ENCODE results near the gene JMJD1C.
"Not testable (repeated sequence)": the region's sequence is repeated elsewhere in the genome, so short reads cannot be mapped to it uniquely, and the experiment has no call there.

JMJD1C gene

DNA sequence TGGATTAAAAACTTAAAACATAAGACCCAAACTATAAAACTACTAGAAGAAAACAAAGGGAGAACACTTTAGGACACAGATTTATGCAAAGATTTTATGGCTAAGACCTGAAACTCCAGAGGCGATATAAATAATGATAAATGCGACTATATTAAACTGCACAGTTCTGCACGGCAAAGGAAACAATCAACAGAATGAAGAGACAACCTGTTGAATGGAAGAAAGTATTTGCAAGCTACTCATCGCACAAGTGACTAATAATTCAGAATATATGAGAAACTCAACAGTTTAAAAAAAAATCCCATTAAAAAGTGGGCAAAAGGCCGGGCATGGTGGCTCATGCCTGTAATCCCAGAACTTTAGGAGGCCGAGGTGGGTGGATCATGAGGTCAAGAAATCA is 73.6 kb downstream of the JMJD1C start:
- DNase-seq, result no peak

DNA sequence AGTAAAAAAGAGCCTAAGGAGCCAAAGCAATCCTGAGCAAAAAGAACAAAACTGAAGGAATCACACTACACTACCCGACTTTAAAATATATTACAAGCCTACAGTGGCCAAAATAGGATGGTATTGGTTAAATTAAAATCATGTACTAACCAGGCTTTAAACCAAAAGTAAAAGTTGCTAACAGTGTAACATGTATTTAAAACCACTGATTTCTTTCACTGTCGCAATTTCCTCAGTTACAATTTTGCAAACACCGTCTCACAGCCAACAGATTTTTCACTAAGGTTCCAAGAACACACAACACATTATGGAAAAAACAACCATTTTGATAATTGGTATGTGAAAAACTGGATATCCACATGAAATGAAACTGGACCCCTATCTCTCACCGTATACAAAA is 74.0 kb downstream of the JMJD1C start:
- DNase-seq, result no peak

DNA sequence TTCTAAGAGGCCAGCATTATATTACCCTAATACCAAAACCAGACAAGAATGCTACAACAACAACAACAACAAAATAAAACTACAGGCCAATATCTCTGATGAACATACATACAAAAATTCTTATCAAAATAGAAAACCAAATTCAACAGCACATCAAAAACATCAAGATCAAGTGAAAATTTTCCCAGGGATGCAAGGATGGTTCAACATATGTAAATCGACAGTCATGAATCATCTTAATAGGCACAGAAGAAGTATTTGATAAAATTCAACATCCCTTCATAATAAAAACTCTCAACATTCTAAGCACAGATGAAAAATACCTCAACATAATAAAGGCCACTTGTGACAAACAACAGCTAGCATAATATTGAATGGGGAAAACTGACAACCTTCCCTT is 75.3 kb downstream of the JMJD1C start:
- DNase-seq, result no peak

DNA sequence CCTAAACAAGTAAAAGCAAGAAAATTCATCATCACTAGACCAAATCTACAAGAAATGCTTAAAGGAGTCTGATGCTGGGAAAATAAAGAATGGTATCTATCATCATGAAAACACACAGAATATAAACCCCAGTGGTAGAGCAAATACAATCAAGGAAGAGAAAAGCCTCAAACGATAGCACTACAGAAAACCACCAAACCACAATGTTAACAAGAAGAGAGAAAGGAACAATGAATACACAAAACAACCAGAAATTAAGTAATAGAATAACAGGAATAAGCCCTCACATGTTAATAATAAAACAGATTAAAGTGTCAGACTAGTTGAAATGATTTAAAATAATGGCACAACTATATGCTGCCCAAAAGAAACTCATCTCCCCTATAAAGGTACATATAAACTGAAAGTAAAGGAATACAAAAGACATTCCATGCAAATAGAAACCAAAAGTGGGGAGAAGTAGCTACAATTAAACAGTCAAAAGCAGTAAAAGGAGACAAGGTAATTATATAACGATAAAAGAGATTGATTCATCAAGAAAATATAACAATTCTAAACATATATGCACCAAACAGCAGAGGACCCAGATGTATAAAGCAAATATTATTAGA is 77.3 kb downstream of the JMJD1C start:
- DNase-seq, result no peak

DNA sequence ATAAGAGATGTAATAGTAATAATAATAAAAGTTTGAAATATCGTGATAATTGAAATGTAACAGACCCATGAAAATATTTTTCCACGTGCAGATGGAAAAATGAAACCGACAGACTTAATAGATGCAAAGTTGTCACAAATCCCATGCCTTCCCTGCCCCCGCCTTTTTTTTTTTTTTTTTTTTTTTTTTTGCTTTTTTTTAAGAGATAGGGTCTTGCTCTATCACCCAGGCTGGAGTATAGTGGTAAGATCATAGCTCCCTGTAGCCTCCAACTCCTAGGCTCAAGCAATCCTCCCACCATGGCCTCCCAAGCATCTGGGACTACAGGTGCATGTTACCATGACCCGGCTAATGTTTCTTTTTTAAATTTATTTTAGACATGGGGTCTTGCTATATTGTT is 80.5 kb downstream of the JMJD1C start:
- DNase-seq, result no peak

DNA sequence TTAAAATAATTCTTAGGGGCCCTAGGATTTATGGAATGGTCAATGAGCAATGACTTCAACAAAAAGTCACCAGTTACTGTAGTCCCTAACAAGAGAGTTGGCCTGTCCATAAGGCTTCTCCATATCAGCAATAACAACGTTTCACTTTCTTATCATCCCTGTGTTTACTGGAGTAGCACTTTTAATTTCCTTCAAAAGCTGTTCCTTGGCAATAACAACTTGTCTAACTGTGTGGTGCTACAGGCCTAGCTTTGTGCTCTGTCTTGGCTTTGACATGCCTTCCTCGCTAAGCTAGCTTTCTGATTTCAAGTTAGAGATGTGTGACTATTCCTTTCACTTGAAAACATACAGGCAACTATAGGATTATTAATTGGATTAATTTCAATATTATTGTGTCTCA is 81.1 kb downstream of the JMJD1C start:
- no peak for DNase-seq

DNA sequence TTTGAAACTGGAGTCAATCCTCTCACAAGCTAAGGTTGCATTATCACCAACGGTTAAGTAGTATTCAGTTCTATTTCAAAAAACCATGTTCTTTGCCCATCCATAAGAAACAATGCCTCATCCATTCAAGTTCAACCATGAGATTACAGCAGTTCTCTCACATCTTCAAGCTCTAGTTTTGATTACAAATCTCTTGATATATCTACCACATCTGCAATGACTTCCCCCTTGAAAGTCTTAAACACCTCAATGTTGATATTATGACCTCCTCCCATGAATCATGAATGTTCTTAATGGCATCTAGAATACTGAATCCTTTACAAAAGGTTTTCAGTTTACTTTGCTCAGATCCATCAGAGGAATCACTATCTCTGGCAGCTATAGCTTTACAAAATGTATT is 81.8 kb downstream of the JMJD1C start:
- DNase-seq, result no peak

DNA sequence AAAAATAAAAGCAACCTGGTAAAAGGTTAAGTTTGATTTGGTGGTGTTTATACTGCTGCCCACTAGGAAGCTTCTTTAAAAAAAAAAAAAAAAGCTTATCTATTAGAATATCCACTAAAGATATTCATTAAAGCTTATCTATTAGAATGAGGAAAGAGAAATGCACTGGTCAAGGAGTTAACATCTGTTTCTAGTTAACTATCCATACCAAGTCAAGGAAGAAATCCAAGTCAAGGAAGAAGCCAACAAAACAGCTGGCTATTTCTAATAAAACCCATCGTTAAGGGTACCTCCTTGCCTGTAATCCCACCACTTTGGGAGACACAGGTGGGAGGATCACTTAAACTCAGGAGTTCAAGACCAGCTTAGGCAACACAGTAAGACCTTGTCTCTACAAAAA is 82.6 kb downstream of the JMJD1C start:
- peak; percentile 23 for DNase-seq

DNA sequence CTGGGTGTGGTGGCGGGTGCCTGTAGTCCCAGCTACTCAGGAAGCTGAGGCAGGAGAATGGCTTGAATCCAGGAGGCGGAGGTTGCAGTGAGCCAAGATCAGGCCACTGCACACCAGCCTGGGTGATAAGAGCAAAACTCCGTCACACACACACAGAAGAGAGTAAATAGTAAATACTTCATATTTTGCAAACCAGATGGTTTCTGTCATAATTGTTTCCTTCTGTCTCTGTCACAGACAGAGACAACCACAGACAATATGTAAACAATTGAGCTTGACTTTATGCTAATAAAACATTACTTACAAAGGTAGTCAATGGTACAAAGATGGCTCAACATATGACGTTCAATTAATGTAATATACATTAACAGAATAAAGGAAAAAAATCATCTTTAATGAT is 83.7 kb downstream of the JMJD1C start:
- no peak for DNase-seq

DNA sequence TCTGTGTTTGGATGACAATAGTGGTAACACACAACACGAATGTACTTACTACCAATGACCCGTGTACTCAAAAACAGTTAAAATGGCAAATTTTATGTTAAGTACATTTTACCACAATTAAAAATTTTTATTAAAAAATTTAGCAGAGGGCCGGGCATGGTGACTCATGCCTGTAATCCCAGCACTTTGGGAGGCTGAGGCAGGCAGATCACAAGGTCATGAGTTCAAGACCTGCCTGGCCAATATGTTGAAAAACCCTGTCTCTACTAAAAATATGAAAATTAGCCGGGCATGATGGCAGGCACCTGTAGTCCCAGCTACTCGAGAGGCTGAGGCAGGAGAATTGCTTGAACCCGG is 88.5 kb downstream of the JMJD1C start:
- DNase-seq, result not testable (repeated sequence)

DNA sequence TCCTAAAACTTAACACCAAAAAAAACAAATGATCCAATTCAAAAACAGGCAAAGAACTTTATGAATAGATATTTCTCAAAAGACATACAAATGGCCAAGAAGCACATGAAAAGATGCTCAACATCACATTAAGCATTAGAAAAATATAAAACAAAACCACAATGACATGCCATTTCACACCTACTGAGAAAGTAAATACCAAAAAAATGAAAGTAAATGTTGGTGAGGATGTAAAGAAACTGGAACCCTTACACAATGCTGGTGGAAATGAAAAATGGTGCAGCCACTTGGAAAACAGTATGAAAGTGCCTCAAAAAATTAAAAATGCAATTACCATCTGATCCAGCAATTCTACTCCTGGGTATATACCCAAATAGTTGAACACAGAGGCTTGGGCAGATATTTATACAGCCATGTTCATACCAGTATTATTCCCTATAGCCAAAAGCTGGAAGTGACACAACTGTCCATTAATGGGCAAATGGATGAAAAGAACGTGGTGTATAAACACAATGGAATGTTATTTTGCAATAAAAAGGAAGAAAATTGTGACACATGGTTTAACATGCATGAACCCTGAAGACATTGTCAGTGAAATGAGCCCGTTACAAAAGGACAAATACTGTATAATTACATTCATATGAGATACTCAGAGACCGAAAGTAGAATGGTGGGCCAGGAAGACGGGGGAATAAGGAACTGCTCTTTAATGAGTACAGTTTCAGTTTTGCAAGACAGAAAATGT is 89.0 kb downstream of the JMJD1C start:
- DNase-seq, result peak; percentile 87

DNA sequence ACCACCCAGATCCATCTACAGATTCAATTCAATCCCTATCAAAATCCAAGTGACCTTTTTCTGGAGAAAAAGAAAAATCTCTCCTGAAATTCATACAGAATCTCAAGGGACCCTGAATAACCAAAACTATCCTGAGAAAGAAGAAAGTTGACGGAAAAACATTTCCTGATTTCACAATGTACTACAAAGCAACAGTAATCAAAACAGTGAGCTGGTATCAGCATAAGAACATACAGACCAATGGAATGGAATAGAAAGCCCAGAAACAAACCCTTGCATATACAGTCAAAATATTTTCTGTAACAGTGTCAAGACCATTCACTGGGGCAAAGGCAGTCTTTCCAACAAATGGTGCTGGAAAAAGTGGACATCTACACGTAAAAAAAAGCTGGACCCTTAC is 89.9 kb downstream of the JMJD1C start:
- peak; percentile 56 for DNase-seq

DNA sequence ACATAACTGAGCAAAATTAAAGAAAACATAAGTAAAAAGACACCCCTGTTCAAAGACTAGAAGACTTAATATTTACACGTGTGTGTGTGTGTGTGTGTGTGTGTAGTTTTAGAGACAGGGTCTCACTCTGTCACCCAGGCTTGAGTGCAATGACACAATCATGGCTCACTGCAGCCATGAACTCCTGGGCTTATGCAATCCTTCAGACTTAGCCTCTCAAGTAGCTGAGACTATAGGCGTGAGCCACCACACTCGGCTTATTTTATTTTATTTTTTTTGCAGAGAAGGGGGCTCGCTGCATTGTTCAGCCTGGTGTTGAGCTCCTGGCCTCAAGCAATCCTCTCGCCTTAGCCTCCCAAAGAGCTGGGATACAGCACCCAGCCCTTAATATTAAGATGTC is 90.3 kb downstream of the JMJD1C start:
- DNase-seq, result no peak

DNA sequence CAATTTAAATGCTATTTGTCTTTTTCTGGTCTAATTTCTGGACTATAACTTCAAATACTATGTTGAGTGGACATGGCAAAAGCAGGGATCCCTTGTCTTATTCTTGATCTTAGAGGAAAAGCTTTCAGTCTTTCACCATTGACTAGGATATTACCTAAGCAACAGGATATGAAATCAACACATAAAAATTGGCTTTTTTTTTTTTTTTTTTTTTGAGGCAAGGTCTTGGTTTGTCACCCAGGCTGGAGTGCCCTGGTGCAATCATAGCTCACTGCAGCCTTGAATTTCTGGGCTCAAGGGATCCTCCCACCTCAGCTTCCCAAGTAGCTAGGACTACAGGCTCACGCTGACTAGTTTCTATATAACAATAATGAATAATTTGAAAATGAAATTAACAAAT is 90.8 kb downstream of the JMJD1C start:
- DNase-seq, result peak; percentile 33

DNA sequence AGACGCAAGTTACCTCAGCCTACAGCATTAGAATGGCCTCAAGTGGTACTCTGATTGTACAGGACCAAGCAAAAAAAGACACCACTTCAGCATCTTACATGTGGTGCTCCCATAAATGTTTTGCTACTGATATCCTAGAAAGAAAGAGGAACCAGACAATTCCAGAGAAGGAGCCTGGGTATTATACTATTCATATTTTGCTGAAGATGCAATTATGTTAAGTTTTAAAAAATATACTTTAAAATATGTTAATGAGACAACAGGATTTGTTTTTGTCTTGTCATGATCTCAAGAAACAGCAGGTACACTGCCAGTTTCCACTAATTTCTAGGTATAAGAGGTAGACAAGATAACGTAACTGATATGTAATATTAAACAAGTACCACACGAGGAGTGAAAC is 92.6 kb downstream of the JMJD1C start:
- DNase-seq, result no peak

DNA sequence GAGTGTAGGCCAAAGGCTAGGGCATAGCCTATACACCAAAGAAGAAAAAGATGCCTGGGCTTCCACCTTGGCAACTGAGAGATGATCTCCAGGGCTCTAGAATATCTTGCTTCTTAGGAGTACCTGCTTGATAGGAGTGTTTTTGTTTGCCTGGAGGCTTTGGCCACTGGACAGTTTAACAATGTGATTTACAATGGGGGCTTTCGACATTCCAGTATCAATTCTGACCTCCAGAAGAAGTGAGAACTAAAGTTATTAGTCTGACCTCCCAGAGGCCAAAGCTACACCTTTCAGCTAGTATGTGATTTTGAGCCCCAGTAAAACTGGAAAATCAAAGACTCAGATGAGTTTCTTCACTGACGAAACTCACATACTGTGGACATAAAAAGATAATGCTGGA is 96.1 kb downstream of the JMJD1C start:
- no peak for DNase-seq

DNA sequence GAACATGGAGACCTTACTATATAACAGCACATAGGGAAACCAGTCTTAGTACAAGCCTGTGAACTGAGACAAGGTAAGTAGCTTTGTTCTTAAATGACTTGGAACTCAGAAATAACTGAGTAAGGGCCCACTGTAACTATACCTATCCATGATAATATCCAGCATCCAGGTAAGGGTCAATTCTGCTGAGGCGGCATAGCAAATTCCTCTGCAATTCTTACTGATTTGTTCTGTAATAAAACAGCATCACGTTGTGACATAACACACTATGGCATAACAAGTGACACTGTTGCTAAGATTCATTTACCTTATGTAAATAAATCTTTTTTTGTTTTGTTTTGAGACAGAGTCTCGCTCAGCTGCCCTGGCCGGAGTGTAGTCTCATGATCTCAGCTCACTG is 97.4 kb downstream of the JMJD1C start:
- DNase-seq, result no peak

DNA sequence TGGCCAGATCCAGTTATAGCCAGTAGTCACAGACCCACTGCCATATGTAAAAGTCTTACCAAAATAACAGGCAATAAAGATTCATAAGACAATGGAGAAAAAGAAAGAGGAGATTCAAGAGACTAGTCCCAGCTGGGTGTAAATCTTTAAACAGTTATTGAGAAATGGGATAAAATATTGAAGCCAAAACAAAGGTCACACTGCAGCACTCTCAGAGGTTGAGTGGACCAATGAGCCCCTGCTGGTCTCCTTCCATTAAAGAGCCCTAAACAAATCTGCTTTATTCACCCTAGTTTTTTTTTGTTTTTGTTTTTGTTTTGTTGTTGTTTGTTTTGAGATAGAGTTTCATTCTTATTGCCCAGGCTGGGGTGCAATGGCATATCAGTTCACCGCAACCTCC is 98.8 kb downstream of the JMJD1C start:
- DNase-seq, result no peak

DNA sequence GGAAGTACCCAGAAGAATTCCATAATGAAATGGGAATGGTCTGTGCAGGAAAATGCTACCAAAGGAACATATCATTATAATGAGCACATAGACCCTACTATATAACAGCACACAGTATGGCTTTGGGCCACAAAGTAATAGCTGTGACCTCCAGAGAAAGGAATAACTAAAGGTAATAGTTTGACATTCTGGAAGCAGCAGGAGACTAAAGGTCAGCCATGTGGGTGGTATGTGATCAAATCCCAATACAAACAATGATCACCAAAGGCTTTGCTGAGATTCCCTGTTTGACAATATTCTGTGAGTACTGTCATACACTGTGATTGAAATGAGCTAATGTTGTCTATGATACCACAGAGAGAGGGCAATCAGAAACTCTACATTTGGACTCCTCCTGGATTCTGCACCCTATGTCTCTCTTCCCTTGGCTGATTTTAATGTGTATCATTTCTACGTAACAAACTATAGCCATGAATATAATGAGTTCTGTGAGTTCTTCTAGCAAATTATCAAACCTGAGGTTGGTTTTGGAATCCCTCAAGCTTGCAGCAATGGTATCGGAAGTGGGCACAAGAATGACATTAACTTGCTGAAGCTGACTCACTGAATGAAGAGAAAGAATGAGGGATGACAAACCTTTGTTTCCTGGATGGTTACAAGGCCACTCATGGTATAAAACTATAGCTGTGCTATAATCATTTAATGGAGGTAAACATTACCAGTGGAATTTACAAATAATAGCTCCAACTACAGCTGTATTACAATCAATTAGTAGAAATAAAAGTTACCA is 99.6 kb downstream of the JMJD1C start:
- peak; percentile 28 for DNase-seq

DNA sequence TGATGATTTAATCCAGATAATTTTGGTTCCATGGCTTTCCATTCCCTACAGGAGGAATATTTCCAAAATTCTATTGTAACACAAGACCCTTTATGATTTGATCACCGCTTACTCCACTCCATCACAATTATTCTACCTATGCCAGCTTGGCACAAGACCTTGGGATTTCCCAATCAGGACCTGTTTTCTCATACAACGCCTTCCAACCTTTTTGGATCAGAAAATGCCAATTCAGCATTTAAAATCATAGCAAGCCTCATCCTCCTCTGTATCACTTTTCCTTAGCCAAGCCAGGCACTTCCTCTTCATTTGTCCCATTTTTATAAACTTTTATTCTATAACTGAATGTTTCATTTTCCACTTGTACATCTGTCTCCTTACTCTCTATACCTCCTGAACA is 100.9 kb downstream of the JMJD1C start:
- DNase-seq, result no peak

DNA sequence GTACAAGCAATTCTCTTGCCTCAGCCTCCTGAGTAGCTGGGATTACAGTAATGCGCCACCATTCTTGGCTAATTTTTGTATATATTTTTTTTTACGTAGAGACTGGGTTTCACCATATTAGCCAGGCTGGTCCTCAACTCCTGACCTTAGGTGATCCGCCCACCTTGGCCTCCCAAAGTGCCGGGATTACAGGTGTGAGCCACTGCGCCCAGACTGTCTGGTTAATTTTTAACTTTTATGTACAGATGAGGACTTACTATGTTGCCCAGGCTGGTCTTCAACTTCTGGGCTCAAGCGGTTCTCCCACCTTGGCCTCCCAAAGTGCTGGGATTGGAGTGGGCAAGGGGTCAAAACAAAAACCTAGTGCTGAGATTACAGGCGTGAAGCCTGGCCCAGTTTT is 101.8 kb downstream of the JMJD1C start:
- DNase-seq, result no peak

DNA sequence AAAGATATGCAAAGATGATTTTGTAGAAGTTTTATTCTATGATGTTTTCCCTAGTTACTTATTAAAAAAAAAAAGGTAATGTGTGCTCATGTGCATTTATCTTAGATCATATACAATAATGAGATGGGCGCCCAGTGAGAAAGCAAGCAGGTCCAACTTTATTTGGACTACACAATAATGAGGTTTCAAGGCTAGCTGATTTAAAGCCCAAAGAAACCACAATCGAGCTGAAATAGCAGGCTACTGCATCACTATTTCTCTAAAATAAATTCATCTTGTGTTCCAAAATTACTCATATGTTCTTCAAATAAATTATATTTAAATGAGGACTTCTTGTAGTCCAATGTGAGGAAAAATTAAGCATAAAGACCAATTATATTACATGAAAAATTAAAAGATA is 110.1 kb downstream of the JMJD1C start:
- no peak for DNase-seq

DNA sequence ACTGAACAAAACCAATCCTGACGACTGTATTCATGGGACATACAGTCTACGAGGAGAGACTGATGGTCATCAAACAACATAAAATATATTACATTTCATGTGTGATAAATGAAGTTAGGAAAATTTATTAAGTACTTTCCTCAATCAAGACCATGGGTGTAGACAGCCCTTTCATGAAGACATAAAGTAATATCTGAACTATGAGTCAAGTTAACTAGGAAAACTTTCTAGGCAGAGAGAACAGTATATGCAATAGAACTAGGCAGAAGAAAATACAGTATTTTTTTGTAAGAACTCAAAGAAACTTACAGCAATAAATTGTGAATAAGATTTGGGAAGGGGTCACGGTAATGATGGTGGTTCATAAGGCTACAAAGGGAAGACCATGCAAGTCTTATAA is 112.8 kb downstream of the JMJD1C start:
- DNase-seq, result no peak

DNA sequence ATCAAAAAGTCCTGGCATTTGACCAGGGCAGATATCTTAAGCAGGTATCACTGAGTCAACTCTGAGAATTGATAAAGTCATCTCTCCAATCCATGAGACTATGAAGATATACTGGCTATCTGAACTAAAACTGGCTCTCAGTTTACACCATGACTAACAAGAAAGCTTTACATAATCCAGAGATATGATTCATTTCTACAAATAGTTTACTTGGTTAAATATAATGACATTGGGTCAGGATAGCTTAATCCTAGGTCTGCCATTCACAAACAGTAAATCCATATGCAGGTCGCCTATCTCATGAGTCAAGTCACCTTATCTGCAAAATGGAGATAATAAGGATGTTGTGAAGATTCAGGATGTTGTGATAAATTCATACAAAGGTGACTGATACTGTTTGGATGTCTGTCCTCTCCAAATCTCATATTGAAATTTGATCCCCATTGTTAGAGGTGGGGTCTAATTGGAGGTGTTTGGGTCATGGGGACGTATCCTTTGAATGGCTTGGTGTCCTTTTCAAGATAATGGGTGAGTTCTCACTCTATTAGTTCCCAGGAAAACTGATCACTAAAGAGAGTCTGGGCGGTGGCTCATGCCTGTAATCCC is 117.4 kb downstream of the JMJD1C start:
- no peak for DNase-seq
